ENCODE data around the gene DNAL1. TPM values are rescaled to one million over a fixed set of nuclear protein-coding genes. Genes with fewer than 3 reads are reported as not detected.
A peak's percentile ranks its signal among the peaks of the same experiment; 100 is the strongest.

Gene DNAL1
- total RNA-seq, 2 donors from 2014 or later = 8.5 to 10.0 TPM

- WGBS = 81% methylated on average over 3 of the region's 3 CpGs
Observed at GRCh38 chr14:73732006-73732405, 87.2 kb downstream of the DNAL1 start.

DNA sequence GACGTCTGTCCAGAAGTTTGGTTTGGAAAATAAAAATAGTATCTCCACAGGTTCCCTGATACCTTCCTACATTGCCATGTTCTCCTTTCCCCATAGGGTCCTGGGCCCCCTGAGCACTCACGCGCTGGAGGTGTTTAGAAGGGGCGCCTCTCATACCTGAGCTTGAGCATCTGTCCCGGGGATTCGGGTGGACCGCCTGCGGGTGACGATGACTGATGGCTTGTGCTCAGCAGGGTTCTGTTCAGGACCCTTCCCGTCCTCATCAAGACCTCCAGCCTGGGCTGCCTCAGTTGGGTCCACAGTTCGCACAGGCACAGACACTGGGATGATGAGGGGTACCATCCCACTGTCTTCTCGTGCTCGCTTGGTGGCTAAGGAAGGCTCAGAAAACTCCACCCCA lies 92.1 kb downstream of the DNAL1 start:
- Histone ChIP-seq H3K36me3 (peaks cover 0 to 20% of the 10 kb centered on the region in 2 donors), H3K9me3 (no peaks in the 10 kb centered on the region)
- DNase-seq (ENCODE audit: low spot score) = no peak

More at GRCh38 chr14:73732006-73732405, 87.2 kb downstream of the DNAL1 start:
- DNase-seq (ENCODE audit: low spot score) = no peak
- H3K4me3 ChIP-seq = no peak overlapping the region
- H3K4me1 ChIP-seq (replicated peaks) = peaks cover 7% of the 10 kb centered on the region
- peaks cover 0 to 9% of the 10 kb centered on the region in 2 donors for H3K36me3 ChIP-seq
- TF ChIP-seq, protein P1, sequence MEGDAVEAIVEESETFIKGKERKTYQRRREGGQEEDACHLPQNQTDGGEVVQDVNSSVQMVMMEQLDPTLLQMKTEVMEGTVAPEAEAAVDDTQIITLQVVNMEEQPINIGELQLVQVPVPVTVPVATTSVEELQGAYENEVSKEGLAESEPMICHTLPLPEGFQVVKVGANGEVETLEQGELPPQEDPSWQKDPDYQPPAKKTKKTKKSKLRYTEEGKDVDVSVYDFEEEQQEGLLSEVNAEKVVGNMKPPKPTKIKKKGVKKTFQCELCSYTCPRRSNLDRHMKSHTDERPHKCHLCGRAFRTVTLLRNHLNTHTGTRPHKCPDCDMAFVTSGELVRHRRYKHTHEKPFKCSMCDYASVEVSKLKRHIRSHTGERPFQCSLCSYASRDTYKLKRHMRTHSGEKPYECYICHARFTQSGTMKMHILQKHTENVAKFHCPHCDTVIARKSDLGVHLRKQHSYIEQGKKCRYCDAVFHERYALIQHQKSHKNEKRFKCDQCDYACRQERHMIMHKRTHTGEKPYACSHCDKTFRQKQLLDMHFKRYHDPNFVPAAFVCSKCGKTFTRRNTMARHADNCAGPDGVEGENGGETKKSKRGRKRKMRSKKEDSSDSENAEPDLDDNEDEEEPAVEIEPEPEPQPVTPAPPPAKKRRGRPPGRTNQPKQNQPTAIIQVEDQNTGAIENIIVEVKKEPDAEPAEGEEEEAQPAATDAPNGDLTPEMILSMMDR (IDR thresholded peaks at IDR 0.05) = no peak
- TF ChIP-seq POLR2AphosphoS5 (IDR thresholded peaks at IDR 0.05) (no peak), POLR2A (IDR thresholded peaks at IDR 0.05) (no peak)
- peak overlapping the region in 1 of 2 donors; percentile 6 for H3K27ac ChIP-seq
- intact Hi-C loops (cut with DNase I) = no loop called here
- H3K27me3 ChIP-seq (replicated peaks; ENCODE audit: insufficient read depth) = no peaks in the 10 kb centered on the region
- H3K9me3 ChIP-seq = no peaks in the 10 kb centered on the region

DNA sequence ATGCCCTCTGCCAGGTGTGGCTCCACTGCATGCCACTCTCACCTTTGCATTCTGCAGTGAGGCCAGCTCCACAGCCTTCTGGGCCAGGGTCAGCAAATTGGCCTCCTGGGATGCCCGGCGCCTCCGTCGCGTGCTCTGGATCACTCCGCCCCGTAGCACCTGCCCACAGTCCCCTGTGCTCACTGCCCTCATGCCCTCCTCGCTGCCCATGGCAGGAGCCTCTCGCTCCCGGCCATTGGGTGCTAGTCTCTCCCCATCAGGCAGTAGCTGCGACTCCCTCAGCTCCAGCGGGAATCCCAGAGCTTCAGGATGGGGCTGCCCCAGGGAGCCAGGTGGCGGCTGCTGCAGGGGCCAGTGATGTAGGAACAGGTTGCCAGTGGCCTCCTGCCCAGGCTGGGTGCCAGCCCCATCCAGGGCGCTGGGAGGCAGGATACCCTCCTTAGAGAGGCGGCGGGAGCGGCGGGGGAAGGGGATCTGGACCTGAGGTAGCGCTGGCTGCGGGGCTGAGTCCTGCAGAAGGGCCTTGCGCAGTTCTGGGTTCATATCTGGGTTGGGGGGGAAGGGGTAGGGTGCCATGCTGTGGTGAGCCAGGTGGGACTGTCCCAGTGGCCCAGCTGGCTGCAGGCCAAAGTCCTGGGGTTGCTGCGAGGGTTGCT lies 93.9 kb downstream of the DNAL1 start:
- TF ChIP-seq, protein P1 (IDR thresholded peaks at IDR 0.05) = no peak
- TF ChIP-seq POLR2A (IDR thresholded peaks at IDR 0.05) = no peak
- no peak for TF ChIP-seq POLR2AphosphoS5 (IDR thresholded peaks at IDR 0.05)
- intact Hi-C loops (cut with DNase I) = no loop called here
- peak overlapping the region in 1 of 2 donors; percentile 82 for H3K27ac ChIP-seq
- WGBS = 93% methylated on average over 22 of the region's 22 CpGs
- H3K4me3 ChIP-seq = no peak overlapping the region
- H3K9me3 ChIP-seq = no peaks in the 10 kb centered on the region
- DNase-seq (ENCODE audit: low spot score) = no peak
- no peaks in the 10 kb centered on the region for H3K27me3 ChIP-seq (replicated peaks; ENCODE audit: insufficient read depth)
- peaks cover 41% of the 10 kb centered on the region for H3K4me1 ChIP-seq (replicated peaks)
- H3K36me3 ChIP-seq = peaks cover 0 to 20% of the 10 kb centered on the region in 2 donors

More for the DNA sequence above, 92.1 kb downstream of the DNAL1 start:
- intact Hi-C loops (cut with DNase I) = no loop called here
- Histone ChIP-seq H3K27ac (no peak overlapping the region), H3K4me1 (replicated peaks) (peaks cover 25% of the 10 kb centered on the region), H3K4me3 (no peak overlapping the region), H3K27me3 (replicated peaks; ENCODE audit: insufficient read depth) (no peaks in the 10 kb centered on the region)
- TF ChIP-seq POLR2A (IDR thresholded peaks at IDR 0.05) = no peak
- TF ChIP-seq, protein P1 (IDR thresholded peaks at IDR 0.05) = no peak
- WGBS = 86% methylated on average over 13 of the region's 13 CpGs

- peak overlapping the region; percentile 61 to 82 for H3K27ac ChIP-seq
- H3K36me3 ChIP-seq = peaks cover 0 to 20% of the 10 kb centered on the region in 2 donors
- no peaks in the 10 kb centered on the region for H3K9me3 ChIP-seq
- intact Hi-C loops (cut with DNase I) = no loop called here
- H3K4me1 ChIP-seq (replicated peaks) = peaks cover 46% of the 10 kb centered on the region
- WGBS = 68% methylated on average over 18 of the region's 21 CpGs
- H3K4me3 ChIP-seq = no peak overlapping the region
- H3K27me3 ChIP-seq (replicated peaks; ENCODE audit: insufficient read depth) = no peaks in the 10 kb centered on the region
- TF ChIP-seq POLR2AphosphoS5 (IDR thresholded peaks at IDR 0.05) = no peak
- TF ChIP-seq, protein P1 (IDR thresholded peaks at IDR 0.05) = no peak
- TF ChIP-seq POLR2A (IDR thresholded peaks at IDR 0.05) = no peak
- no peak for DNase-seq (ENCODE audit: low spot score)
Observed at GRCh38 chr14:73739174-73739898, 94.5 kb downstream of the DNAL1 start.

Data from prostate gland (tissue), 2 donors.